GM12878 (cell line): ENCODE data around the gene AMZ2. TPM values are rescaled to one million over a fixed set of nuclear protein-coding genes. Genes with fewer than 3 reads are reported as not detected.
"Not testable (repeated sequence)": the region's sequence is repeated elsewhere in the genome, so short reads cannot be mapped to it uniquely, and the experiment has no call there.

Experiments
- ATAC-seq: fragments of 200-7000 bp; cut with Tn5 transposase; 3 replicates; pipeline ENCODE4 v1.9.1; 2020; ENCODE audit warnings: mild to moderate bottlenecking, moderate library complexity
- BruUV-seq: library from RNA; stranded (reverse); fragments of 400-500 nt; replicated peaks from 2 replicates; lab custom pipeline; 2021; lab: Mats Ljungman, UMichigan
- CTCF ChIA-PET: fragments of 300-600 bp; sonication (Branson Sonifier 250); formaldehyde crosslinking; extraction: SDS; loops from one replicate; lab custom pipeline; 2021; ENCODE audit warnings: inconsistent platforms; lab: Yijun Ruan, JAX
- POLR2A ChIA-PET: fragments of 350-600 bp; formaldehyde crosslinking; extraction: SDS; loops from one replicate; lab custom pipeline; 2021; ENCODE audit warnings: inconsistent platforms; lab: Charles Lee
- RAD21 ChIA-PET: fragments of 300-600 bp; sonication (Branson Sonifier 250); formaldehyde crosslinking; loops from one replicate; lab custom pipeline; 2023; ENCODE audit warnings: antibody characterized with exemption; ENCODE audit not compliant: unreplicated experiment; lab: Charles Lee
- SMC1A ChIA-PET: fragments of 300-600 bp; sonication (Branson Sonifier 250); formaldehyde crosslinking; loops from one replicate; lab custom pipeline; 2023; ENCODE audit not compliant: unreplicated experiment, uncharacterized antibody; lab: Charles Lee
- DNase-seq: peaks from one replicate; pipeline ENCODE4 v3.0.0-alpha.2; 2011; ENCODE audit warnings: low read depth, low spot score
- FAIRE-seq: peaks from 3 replicates; lab custom pipeline; 2011; peaks lifted over from hg19 to GRCh38; lab: Jason Lieb, UNC
- H2AFZ ChIP-seq: 2 replicates; pipeline ENCODE4 v1.6.0; 2011; ENCODE audit warnings: low read depth, low read length, control low read depth; ENCODE audit not compliant: control insufficient read depth
- H3K27ac ChIP-seq: 2 replicates; pipeline ENCODE4 v1.5.1; 2011; ENCODE audit warnings: control low read depth; ENCODE audit not compliant: control insufficient read depth, insufficient read depth
- H3K27me3 ChIP-seq, 2 experiments: replicated peaks in 1 of 2; 2 replicates each; pipeline versions ENCODE4 v1.6.0 to v1.6.1; 2011; ENCODE audit warnings: low read length in 1 of 2; ENCODE audit not compliant: control insufficient read depth in 2 of 2, insufficient read depth in 2 of 2
- H3K36me3 ChIP-seq, 2 experiments: 2 replicates each; pipeline ENCODE4 v1.5.1; 2011; ENCODE audit warnings: low read length in 1 of 2; ENCODE audit not compliant: control insufficient read depth in 2 of 2, insufficient read depth in 2 of 2
- H3K4me1 ChIP-seq: 2 replicates; pipeline ENCODE4 v1.6.1; 2011; ENCODE audit warnings: mild to moderate bottlenecking, low read length, moderate library complexity, mixed read lengths; ENCODE audit not compliant: control insufficient read depth, insufficient read depth
- H3K4me2 ChIP-seq: 2 replicates; pipeline ENCODE4 v1.6.0; 2011; ENCODE audit warnings: control low read depth; ENCODE audit not compliant: control insufficient read depth, insufficient read depth
- H3K4me3 ChIP-seq: fragments of 200-600 bp; sonication (generic); 2 replicates; pipeline ENCODE4 v1.5.1; 2016
- H3K79me2 ChIP-seq: 2 replicates; pipeline ENCODE4 v1.6.0; 2011; ENCODE audit warnings: low read length; ENCODE audit not compliant: control insufficient read depth, insufficient read depth
- H3K9ac ChIP-seq: 2 replicates; pipeline ENCODE4 v1.8.0; 2011; ENCODE audit warnings: low read length, control low read depth, mixed read lengths; ENCODE audit not compliant: control insufficient read depth, insufficient read depth
- H3K9me3 ChIP-seq: replicated peaks from 3 replicates; pipeline ENCODE4 v1.5.1; 2011; ENCODE audit warnings: mild to moderate bottlenecking, low read length; ENCODE audit not compliant: control insufficient read depth, insufficient read depth
- H4K20me1 ChIP-seq: 2 replicates; pipeline ENCODE4 v1.6.0; 2011; ENCODE audit not compliant: control insufficient read depth, insufficient read depth
- GATAD2B ChIP-seq: fragments of 450-650 bp; conservative IDR thresholded peaks from 2 replicates; pipeline ENCODE4 v1.6.1; 2017; ENCODE audit warnings: low read depth, mild to moderate bottlenecking, moderate library complexity
- MTA2 ChIP-seq: fragments of 450-650 bp; IDR thresholded peaks from 2 replicates; pipeline ENCODE4 v1.6.1; 2016; ENCODE audit warnings: low read depth, mild to moderate bottlenecking, moderate library complexity
- NR2F1 ChIP-seq: fragments of 450-650 bp; conservative IDR thresholded peaks from 2 replicates; pipeline ENCODE4 v1.6.1; 2017; ENCODE audit warnings: mild to moderate bottlenecking
- SRF ChIP-seq, 2 experiments: IDR thresholded peaks; 2 replicates each; pipeline ENCODE4 v1.6.1; 2011; ENCODE audit warnings: low read depth in 2 of 2, low read length in 2 of 2, mild to moderate bottlenecking in 1 of 2, moderate library complexity in 1 of 2
- TARDBP ChIP-seq: IDR thresholded peaks from 2 replicates; pipeline ENCODE4 v1.6.1; 2016; ENCODE audit warnings: borderline replicate concordance
- TBL1XR1 ChIP-seq: IDR thresholded peaks from 2 replicates; pipeline ENCODE4 v1.6.1; 2012; ENCODE audit warnings: low read depth, low read length, improper control_type of control experiment
- WGBS: methylation state at CpG from one replicate; pipeline ENCODE4 v1.1.6; 2016; ENCODE audit warnings: low lambda C conversion rate; ENCODE audit not compliant: insufficient replicate concordance, insufficient coverage; ENCODE audit errors: missing lambda C conversion rate; 5-methylcytosine and 5-hydroxymethylcytosine counted together
- in situ Hi-C: fragments of 300-500 bp; cut with MboI; formaldehyde crosslinking; loops from 9 replicates; pipeline ENCODE4 v1.14.3; 2018; ENCODE audit warnings: mixed read lengths
- intact Hi-C: fragments of 100-400 bp; cut with micrococcal nuclease; formaldehyde crosslinking; loops from one replicate; pipeline ENCODE4 v1.14.2; 2022; ENCODE audit not compliant: unreplicated experiment
- polyA plus RNA-seq, 11 experiments: library from polyadenylated mRNA; depleted of rRNA in 4 of 11; unstranded in 6 of 11; stranded (reverse) in 5 of 11; fragments of >200 nt; fragmentation: Nextera tagmentation in 4 of 11; fragmentation: Illumina TruSeq in 1 of 11; extraction: Ambion mirVana in 4 of 11; extraction: Trizol in 1 of 11; gene quantifications; 1 replicate in 1 of 11; 2 replicates in 10 of 11; pipeline versions ENCODE4 v1.2.1 to v1.2.3, GENCODE V29; 2011 to 2016; ENCODE audit warnings: inconsistent platforms in 2 of 11, missing spikeins in 2 of 11, low read depth in 1 of 11
- total RNA-seq, 4 experiments: library from RNA; depleted of rRNA in 3 of 4; stranded (reverse); fragments of >200 nt in 3 of 4; fragmentation: Illumina TruSeq in 1 of 4; extraction: Trizol in 1 of 4; gene quantifications; 2 replicates each; pipeline versions ENCODE4 v1.2.1 to v1.2.3, GENCODE V29; 2013 to 2021
- TF ChIP-seq, protein P1 (sequence below): IDR thresholded peaks from 2 replicates; pipeline ENCODE4 v1.6.1; 2012; ENCODE audit warnings: low read depth, low read length, improper control_type of control experiment
- TF ChIP-seq, protein P2 (sequence below): fragments of 450-650 bp; IDR thresholded peaks from 2 replicates; pipeline ENCODE4 v1.6.1; 2016; ENCODE audit warnings: mild to moderate bottlenecking, moderate library complexity, borderline replicate concordance

Gene AMZ2
- total and polyA plus RNA-seq, 10 of the 15 experiments (the other 5 are each of a cell fraction or from before 2014, with no cell fraction given) = 79.1 to 189 (median 126) TPM

GRCh38 chr17:68260051-68260762, 12.4 kb downstream of the AMZ2 start:
- ChIA-PET RAD21 (interaction anchor here (1.1 to 2.2 kb wide), 8 partner anchors 12 to 202 kb away, joined by 3 to 15 read pairs (median 5); partner anchors contain the start of genes AMZ2 and WIPI1), POLR2A (interaction anchor here (0.6 to 1.9 kb wide), 5 partner anchors 11 to 82 kb away, joined by 3 to 19 read pairs (median 4); partner anchors contain the start of gene AMZ2), CTCF (interaction anchor here (0.6 to 9.8 kb wide), 13 partner anchors 24 to 229 kb away, joined by 3 to 119 read pairs (median 7); partner anchors contain the start of gene WIPI1), SMC1A (interaction anchor here (0.7 to 9.7 kb wide), 7 partner anchors 11 to 278 kb away, joined by 3 to 163 read pairs (median 6); partner anchors contain the start of genes AMZ2 and WIPI1)
- intact Hi-C loops = no loop called here
- Histone ChIP-seq H3K4me3 (no peak overlapping the region), H3K9me3 (no peaks in the 10 kb centered on the region), H3K4me2 (no peak overlapping the region; the same call in 1 of the 2 replicates), H3K27me3 (no peaks in the 10 kb centered on the region), H3K27ac (no peak overlapping the region), H2AFZ (no peak overlapping the region), H3K79me2 (no peaks in the 10 kb centered on the region), H3K36me3 (peaks cover 0 to 2% of the 10 kb centered on the region in 2 experiments; a peak in 3 of 4 replicates), H4K20me1 (no peaks in the 10 kb centered on the region), H3K4me1 (peaks cover 7% of the 10 kb centered on the region; the same call in 1 of the 2 replicates), H3K9ac (no peak overlapping the region)
- DNase-seq (no peak), FAIRE-seq (no peak), ATAC-seq (no peak)
- WGBS = 87% methylated on average over 9 of the region's 9 CpGs
- TF ChIP-seq TARDBP (no peak), MTA2 (no peak), NR2F1 (no peak), SRF (IDR thresholded peaks at IDR 0.05; ENCODE audit: low read depth in 2 of 2, low read length in 2 of 2) (no peak), TBL1XR1 (no peak), GATAD2B (no peak)
- TF ChIP-seq, protein P1, sequence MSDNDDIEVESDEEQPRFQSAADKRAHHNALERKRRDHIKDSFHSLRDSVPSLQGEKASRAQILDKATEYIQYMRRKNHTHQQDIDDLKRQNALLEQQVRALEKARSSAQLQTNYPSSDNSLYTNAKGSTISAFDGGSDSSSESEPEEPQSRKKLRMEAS = no peak
- TF ChIP-seq, protein P2, sequence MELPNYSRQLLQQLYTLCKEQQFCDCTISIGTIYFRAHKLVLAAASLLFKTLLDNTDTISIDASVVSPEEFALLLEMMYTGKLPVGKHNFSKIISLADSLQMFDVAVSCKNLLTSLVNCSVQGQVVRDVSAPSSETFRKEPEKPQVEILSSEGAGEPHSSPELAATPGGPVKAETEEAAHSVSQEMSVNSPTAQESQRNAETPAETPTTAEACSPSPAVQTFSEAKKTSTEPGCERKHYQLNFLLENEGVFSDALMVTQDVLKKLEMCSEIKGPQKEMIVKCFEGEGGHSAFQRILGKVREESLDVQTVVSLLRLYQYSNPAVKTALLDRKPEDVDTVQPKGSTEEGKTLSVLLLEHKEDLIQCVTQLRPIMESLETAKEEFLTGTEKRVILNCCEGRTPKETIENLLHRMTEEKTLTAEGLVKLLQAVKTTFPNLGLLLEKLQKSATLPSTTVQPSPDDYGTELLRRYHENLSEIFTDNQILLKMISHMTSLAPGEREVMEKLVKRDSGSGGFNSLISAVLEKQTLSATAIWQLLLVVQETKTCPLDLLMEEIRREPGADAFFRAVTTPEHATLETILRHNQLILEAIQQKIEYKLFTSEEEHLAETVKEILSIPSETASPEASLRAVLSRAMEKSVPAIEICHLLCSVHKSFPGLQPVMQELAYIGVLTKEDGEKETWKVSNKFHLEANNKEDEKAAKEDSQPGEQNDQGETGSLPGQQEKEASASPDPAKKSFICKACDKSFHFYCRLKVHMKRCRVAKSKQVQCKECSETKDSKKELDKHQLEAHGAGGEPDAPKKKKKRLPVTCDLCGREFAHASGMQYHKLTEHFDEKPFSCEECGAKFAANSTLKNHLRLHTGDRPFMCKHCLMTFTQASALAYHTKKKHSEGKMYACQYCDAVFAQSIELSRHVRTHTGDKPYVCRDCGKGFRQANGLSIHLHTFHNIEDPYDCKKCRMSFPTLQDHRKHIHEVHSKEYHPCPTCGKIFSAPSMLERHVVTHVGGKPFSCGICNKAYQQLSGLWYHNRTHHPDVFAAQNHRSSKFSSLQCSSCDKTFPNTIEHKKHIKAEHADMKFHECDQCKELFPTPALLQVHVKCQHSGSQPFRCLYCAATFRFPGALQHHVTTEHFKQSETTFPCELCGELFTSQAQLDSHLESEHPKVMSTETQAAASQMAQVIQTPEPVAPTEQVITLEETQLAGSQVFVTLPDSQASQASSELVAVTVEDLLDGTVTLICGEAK = no peak
- in situ Hi-C loops = loop anchor here (5.0 to 10.0 kb wide), 3 partner anchors 175 to 505 kb away; partner anchors contain the start of gene WIPI1
- no TSS peak for BruUV-seq

DNA sequence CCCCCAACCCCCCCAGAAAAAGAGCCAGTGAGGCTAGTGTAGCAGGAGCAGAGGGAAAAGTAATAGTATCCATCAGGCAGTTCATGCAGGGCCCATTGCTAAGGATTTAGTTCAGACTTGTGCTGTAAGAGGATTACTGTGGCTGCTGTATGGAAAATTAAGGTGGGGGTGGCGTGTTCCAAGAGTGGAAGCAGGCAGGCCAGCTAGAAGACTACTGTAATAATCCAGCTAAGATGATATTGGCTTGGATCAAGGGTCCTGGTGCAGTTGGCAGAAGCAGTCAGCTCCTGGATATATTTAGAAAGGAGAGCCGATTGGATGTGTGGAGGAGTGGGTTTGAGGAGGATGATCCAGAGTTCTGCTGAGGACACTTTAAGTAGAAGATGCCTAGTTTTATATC, 14.6 kb downstream of the AMZ2 start:
- H3K36me3 ChIP-seq, intact Hi-C loops, H2AFZ ChIP-seq, FAIRE-seq, H4K20me1 ChIP-seq, H3K9me3 ChIP-seq, H3K4me1 ChIP-seq, H3K27me3 ChIP-seq, ATAC-seq, DNase-seq, BruUV-seq, H3K79me2 ChIP-seq, H3K9ac ChIP-seq, H3K4me3 ChIP-seq, H3K4me2 ChIP-seq, H3K27ac ChIP-seq: not testable (repeated sequence)
- POLR2A ChIA-PET = interaction anchor here (1.1 to 1.6 kb wide), 3 partner anchors 29 to 198 kb away, joined by 4 to 6 read pairs (median 4); partner anchors contain the start of genes ARSG and WIPI1
- CTCF ChIA-PET = interaction anchor here (0.6 to 9.8 kb wide), 17 partner anchors 13 to 235 kb away, joined by 3 to 119 read pairs (median 5); partner anchors contain the start of gene WIPI1
- WGBS = 45% methylated on average over 2 of the region's 2 CpGs
- RAD21 ChIA-PET = interaction anchor here (0.5 to 4.9 kb wide), 9 partner anchors 14 to 204 kb away, joined by 3 to 35 read pairs (median 11); no protein-coding TSS in a partner anchor
- SMC1A ChIA-PET = interaction anchor here (0.9 to 9.7 kb wide), 12 partner anchors 26 to 235 kb away, joined by 3 to 163 read pairs (median 6); partner anchors contain the start of gene WIPI1
- in situ Hi-C loops = loop anchor here (5.0 to 10.0 kb wide), 3 partner anchors 172 to 502 kb away; partner anchors contain the start of gene WIPI1
